ENCODE results near the gene BMP3. TPM values are rescaled to one million over a fixed set of nuclear protein-coding genes. Genes with fewer than 3 reads are reported as not detected.

BMP3 gene
- total RNA-seq, 1 donor from 2014 or later: not detected

DNA sequence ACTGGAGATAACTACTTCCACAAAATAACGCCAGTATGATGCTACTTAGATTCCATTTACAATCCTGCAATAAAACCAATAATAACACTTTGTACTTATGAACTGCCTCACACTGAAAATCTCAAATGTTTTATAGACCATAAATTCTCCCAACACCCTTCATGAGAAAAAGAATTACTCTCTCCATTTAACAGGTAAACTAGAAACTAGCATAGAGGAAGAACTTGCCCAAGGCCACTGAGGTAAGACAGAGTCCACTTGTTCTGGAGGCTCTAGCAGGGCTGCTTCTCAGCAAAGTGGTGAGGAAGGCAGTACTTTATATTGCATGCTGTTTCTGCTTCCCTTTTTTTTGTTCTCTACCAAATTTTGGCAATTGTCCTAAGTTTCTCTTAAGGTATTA, 11.5 kb upstream of the BMP3 start:
- H3K4me2 ChIP-seq (ENCODE audit: low read length): no peak overlapping the region
- H3K36me3 ChIP-seq (ENCODE audit: insufficient read depth, low read length): no peaks in the 10 kb centered on the region
- no peaks in the 10 kb centered on the region for H3K79me2 ChIP-seq (ENCODE audit: insufficient read depth, low read length)
- no peaks in the 10 kb centered on the region for H3K4me1 ChIP-seq (ENCODE audit: insufficient read depth, low read length)
- Mint-ChIP-seq H3K4me3 (ENCODE audit: unreplicated experiment) (no peak overlapping the region), H3K4me1 (ENCODE audit: low read depth, unreplicated experiment) (no peaks in the 10 kb centered on the region), H3K27ac (ENCODE audit: unreplicated experiment) (no peak overlapping the region), H3K36me3 (ENCODE audit: low read depth, unreplicated experiment) (no peaks in the 10 kb centered on the region), H3K27me3 (ENCODE audit: low read depth, unreplicated experiment) (no peaks in the 10 kb centered on the region), H3K9me3 (ENCODE audit: unreplicated experiment) (peaks cover 7% of the 10 kb centered on the region)
- H2AFZ ChIP-seq (ENCODE audit: low read depth, low read length): no peak overlapping the region
- no peak for FAIRE-seq
- H3K27ac ChIP-seq (ENCODE audit: low read depth, low read length): no peak overlapping the region
- TF ChIP-seq CTCF (IDR thresholded peaks at IDR 0.05; ENCODE audit: insufficient read depth, low read depth, low read length) (no peak), EZH2 (IDR thresholded peaks at IDR 0.05; ENCODE audit: insufficient read depth, low read length) (no peak)
- H4K20me1 ChIP-seq (ENCODE audit: insufficient read depth, low read length): no peaks in the 10 kb centered on the region
- no peak for DNase-seq (ENCODE audit: low read depth)
- peaks cover 3% of the 10 kb centered on the region for H3K27me3 ChIP-seq (ENCODE audit: insufficient read depth, low read length)
- no peaks in the 10 kb centered on the region for H3K9me3 ChIP-seq (ENCODE audit: insufficient read depth, low read depth, low read length)
- no peak overlapping the region for H3K9ac ChIP-seq (ENCODE audit: low read length)
- no peak overlapping the region for H3K4me3 ChIP-seq (ENCODE audit: insufficient read depth, low read depth, low read length)

DNA sequence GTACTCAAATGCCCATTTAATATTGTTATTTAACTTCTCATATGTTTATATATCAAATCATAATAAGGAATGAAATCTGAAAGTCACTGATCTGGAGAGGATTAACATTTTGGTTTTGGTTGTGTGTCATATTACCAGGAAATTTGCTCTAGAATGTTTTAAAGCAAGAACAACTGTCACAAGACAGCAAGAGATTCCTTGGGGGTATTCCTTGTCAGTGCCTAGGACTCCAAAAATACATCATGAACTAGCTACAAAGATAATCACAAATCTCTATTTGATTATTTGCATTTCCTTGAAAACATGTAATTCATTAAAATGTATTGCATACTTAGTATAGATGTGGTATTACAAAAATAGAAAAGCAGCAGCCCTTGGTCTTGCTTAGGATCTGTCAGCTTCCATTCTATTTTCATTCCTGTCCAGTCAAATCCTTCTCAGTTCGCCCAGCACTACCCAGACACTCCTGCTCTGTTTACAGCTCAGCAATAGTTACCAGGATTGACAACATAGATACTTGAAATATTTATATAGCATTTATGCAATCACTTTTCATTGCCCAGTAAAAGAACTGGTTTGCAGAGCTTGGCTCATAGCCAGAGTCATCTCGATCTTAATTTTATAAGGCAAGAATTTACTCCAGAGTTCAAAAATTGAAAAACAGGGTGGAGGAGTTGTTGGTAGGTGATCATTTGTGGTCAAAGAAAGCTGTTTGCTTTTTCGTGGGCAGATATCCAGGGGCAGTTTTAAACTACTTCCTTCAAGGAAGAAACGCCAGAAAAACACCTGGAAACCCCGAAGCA, 9.2 kb upstream of the BMP3 start:
- H3K4me3 Mint-ChIP-seq (ENCODE audit: unreplicated experiment): no peak overlapping the region
- H3K4me1 Mint-ChIP-seq (ENCODE audit: low read depth, unreplicated experiment): no peaks in the 10 kb centered on the region
- FAIRE-seq: no peak

More for the DNA sequence above, 9.2 kb upstream of the BMP3 start:
- Histone ChIP-seq H3K9ac (ENCODE audit: low read length) (no peak overlapping the region), H2AFZ (ENCODE audit: low read depth, low read length) (no peak overlapping the region), H3K79me2 (ENCODE audit: insufficient read depth, low read length) (no peaks in the 10 kb centered on the region), H3K4me3 (ENCODE audit: insufficient read depth, low read depth, low read length) (no peak overlapping the region), H3K27me3 (ENCODE audit: insufficient read depth, low read length) (peaks cover 15% of the 10 kb centered on the region), H3K27ac (ENCODE audit: low read depth, low read length) (no peak overlapping the region), H4K20me1 (ENCODE audit: insufficient read depth, low read length) (no peaks in the 10 kb centered on the region), H3K36me3 (ENCODE audit: insufficient read depth, low read length) (no peaks in the 10 kb centered on the region), H3K9me3 (ENCODE audit: insufficient read depth, low read depth, low read length) (no peaks in the 10 kb centered on the region), H3K4me1 (ENCODE audit: insufficient read depth, low read length) (no peaks in the 10 kb centered on the region), H3K4me2 (ENCODE audit: low read length) (no peak overlapping the region)
- Mint-ChIP-seq H3K27ac (ENCODE audit: unreplicated experiment) (no peak overlapping the region), H3K27me3 (ENCODE audit: low read depth, unreplicated experiment) (peaks cover 14% of the 10 kb centered on the region), H3K9me3 (ENCODE audit: unreplicated experiment) (peaks cover 3% of the 10 kb centered on the region), H3K36me3 (ENCODE audit: low read depth, unreplicated experiment) (no peaks in the 10 kb centered on the region)
- no peak for DNase-seq (ENCODE audit: low read depth)
- TF ChIP-seq CTCF (IDR thresholded peaks at IDR 0.05; ENCODE audit: insufficient read depth, low read depth, low read length): no peak
- TF ChIP-seq EZH2 (IDR thresholded peaks at IDR 0.05; ENCODE audit: insufficient read depth, low read length): no peak

All from astrocyte (in vitro differentiated cells and primary cell).